ENCODE results near the gene IPPK.

Gene IPPK

GRCh38 chr9:92611621-92612285 is 58.2 kb downstream of the IPPK start:
- Histone ChIP-seq H3K27me3 (ENCODE audit: low read depth, low read length) (no peaks in the 10 kb centered on the region), H3K4me1 (ENCODE audit: control insufficient read depth in 1 of 2, insufficient read depth in 2 of 2, low read length in 2 of 2) (peaks cover 5 to 47% of the 10 kb centered on the region in 2 donors), H3K27ac (ENCODE audit: low read length) (peak overlapping the region; percentile 43), H3K4me3 (ENCODE audit: low read depth in 1 of 2, low read length in 2 of 2) (no peak overlapping the region), H3K9me3 (ENCODE audit: control insufficient read depth in 1 of 2, low read length in 2 of 2) (no peaks in the 10 kb centered on the region), H3K36me3 (ENCODE audit: control insufficient read depth in 1 of 2, insufficient read depth in 2 of 2, low read length in 2 of 2) (peaks cover 22% of the 10 kb centered on the region in 2 donors)

- Histone ChIP-seq H3K36me3 (ENCODE audit: control insufficient read depth in 1 of 2, insufficient read depth in 2 of 2, low read length in 2 of 2) (peaks cover 19 to 22% of the 10 kb centered on the region in 2 donors), H3K27me3 (ENCODE audit: low read depth, low read length) (no peaks in the 10 kb centered on the region), H3K9me3 (ENCODE audit: control insufficient read depth in 1 of 2, low read length in 2 of 2) (no peaks in the 10 kb centered on the region), H3K27ac (ENCODE audit: low read length) (peak overlapping the region; percentile 51), H3K4me1 (ENCODE audit: control insufficient read depth in 1 of 2, insufficient read depth in 2 of 2, low read length in 2 of 2) (peaks cover under 1 to 41% of the 10 kb centered on the region in 2 donors), H3K4me3 (ENCODE audit: low read depth in 1 of 2, low read length in 2 of 2) (no peak overlapping the region)
Observed at GRCh38 chr9:92610470-92611420, 59.2 kb downstream of the IPPK start.

GRCh38 chr9:92608909-92609445 is 61.0 kb downstream of the IPPK start:
- Histone ChIP-seq H3K27me3 (ENCODE audit: low read depth, low read length) (no peaks in the 10 kb centered on the region), H3K36me3 (ENCODE audit: control insufficient read depth in 1 of 2, insufficient read depth in 2 of 2, low read length in 2 of 2) (peaks cover 11 to 19% of the 10 kb centered on the region in 2 donors), H3K4me1 (ENCODE audit: control insufficient read depth in 1 of 2, insufficient read depth in 2 of 2, low read length in 2 of 2) (peaks cover 0 to 30% of the 10 kb centered on the region in 2 donors), H3K4me3 (ENCODE audit: low read depth in 1 of 2, low read length in 2 of 2) (no peak overlapping the region), H3K9me3 (ENCODE audit: control insufficient read depth in 1 of 2, low read length in 2 of 2) (peaks cover 0 to 3% of the 10 kb centered on the region in 2 donors), H3K27ac (ENCODE audit: low read length) (peak overlapping the region; percentile 22)

GRCh38 chr9:92608241-92608908 is 61.6 kb downstream of the IPPK start:
- Histone ChIP-seq H3K4me3 (ENCODE audit: low read depth in 1 of 2, low read length in 2 of 2) (no peak overlapping the region), H3K36me3 (ENCODE audit: control insufficient read depth in 1 of 2, insufficient read depth in 2 of 2, low read length in 2 of 2) (peaks cover 6 to 13% of the 10 kb centered on the region in 2 donors), H3K27ac (ENCODE audit: low read length) (peak overlapping the region; percentile 22), H3K27me3 (ENCODE audit: low read depth, low read length) (no peaks in the 10 kb centered on the region), H3K4me1 (ENCODE audit: control insufficient read depth in 1 of 2, insufficient read depth in 2 of 2, low read length in 2 of 2) (peaks cover 0 to 30% of the 10 kb centered on the region in 2 donors), H3K9me3 (ENCODE audit: control insufficient read depth in 1 of 2, low read length in 2 of 2) (peaks cover 0 to 5% of the 10 kb centered on the region in 2 donors)

GRCh38 chr9:92607773-92608172 is 62.2 kb downstream of the IPPK start:
- Histone ChIP-seq H3K4me1 (ENCODE audit: control insufficient read depth in 1 of 2, insufficient read depth in 2 of 2, low read length in 2 of 2) (peaks cover 0 to 30% of the 10 kb centered on the region in 2 donors), H3K27ac (ENCODE audit: low read length) (no peak overlapping the region)

GRCh38 chr9:92607088-92607487 is 62.8 kb downstream of the IPPK start:
- Histone ChIP-seq H3K4me3 (ENCODE audit: low read depth in 1 of 2, low read length in 2 of 2) (no peak overlapping the region), H3K9me3 (ENCODE audit: control insufficient read depth in 1 of 2, low read length in 2 of 2) (peaks cover 0 to 5% of the 10 kb centered on the region in 2 donors), H3K4me1 (ENCODE audit: control insufficient read depth in 1 of 2, insufficient read depth in 2 of 2, low read length in 2 of 2) (peaks cover 0 to 30% of the 10 kb centered on the region in 2 donors), H3K27ac (ENCODE audit: low read length) (no peak overlapping the region), H3K27me3 (ENCODE audit: low read depth, low read length) (no peaks in the 10 kb centered on the region), H3K36me3 (ENCODE audit: control insufficient read depth in 1 of 2, insufficient read depth in 2 of 2, low read length in 2 of 2) (peaks cover 5 to 11% of the 10 kb centered on the region in 2 donors)

More at GRCh38 chr9:92607773-92608172, 62.2 kb downstream of the IPPK start:
- H3K27me3 ChIP-seq (ENCODE audit: low read depth, low read length): no peaks in the 10 kb centered on the region
- no peak overlapping the region for H3K4me3 ChIP-seq (ENCODE audit: low read depth in 1 of 2, low read length in 2 of 2)
- H3K36me3 ChIP-seq (ENCODE audit: control insufficient read depth in 1 of 2, insufficient read depth in 2 of 2, low read length in 2 of 2): peaks cover 5 to 12% of the 10 kb centered on the region in 2 donors
- peaks cover 0 to 5% of the 10 kb centered on the region in 2 donors for H3K9me3 ChIP-seq (ENCODE audit: control insufficient read depth in 1 of 2, low read length in 2 of 2)

GRCh38 chr9:92605224-92605623 is 64.7 kb downstream of the IPPK start:
- peaks cover 0 to 34% of the 10 kb centered on the region in 2 donors for H3K4me1 ChIP-seq (ENCODE audit: control insufficient read depth in 1 of 2, insufficient read depth in 2 of 2, low read length in 2 of 2)

GRCh38 chr9:92603990-92604389 is 65.9 kb downstream of the IPPK start:
- Histone ChIP-seq H3K9me3 (ENCODE audit: control insufficient read depth in 1 of 2, low read length in 2 of 2) (peaks cover 0 to 5% of the 10 kb centered on the region in 2 donors), H3K27ac (ENCODE audit: low read length) (no peak overlapping the region), H3K36me3 (ENCODE audit: control insufficient read depth in 1 of 2, insufficient read depth in 2 of 2, low read length in 2 of 2) (peaks cover 0 to 3% of the 10 kb centered on the region in 2 donors), H3K4me1 (ENCODE audit: control insufficient read depth in 1 of 2, insufficient read depth in 2 of 2, low read length in 2 of 2) (peaks cover 0 to 35% of the 10 kb centered on the region in 2 donors), H3K4me3 (ENCODE audit: low read depth in 1 of 2, low read length in 2 of 2) (no peak overlapping the region), H3K27me3 (ENCODE audit: low read depth, low read length) (no peaks in the 10 kb centered on the region)

More at GRCh38 chr9:92605224-92605623, 64.7 kb downstream of the IPPK start:
- H3K9me3 ChIP-seq (ENCODE audit: control insufficient read depth in 1 of 2, low read length in 2 of 2): peaks cover 0 to 5% of the 10 kb centered on the region in 2 donors
- no peak overlapping the region for H3K4me3 ChIP-seq (ENCODE audit: low read depth in 1 of 2, low read length in 2 of 2)
- no peaks in the 10 kb centered on the region for H3K27me3 ChIP-seq (ENCODE audit: low read depth, low read length)
- H3K36me3 ChIP-seq (ENCODE audit: control insufficient read depth in 1 of 2, insufficient read depth in 2 of 2, low read length in 2 of 2): peaks cover 0 to 3% of the 10 kb centered on the region in 2 donors
- no peak overlapping the region for H3K27ac ChIP-seq (ENCODE audit: low read length)

GRCh38 chr9:92603100-92603499 is 66.8 kb downstream of the IPPK start:
- Histone ChIP-seq H3K27ac (ENCODE audit: low read length) (no peak overlapping the region), H3K36me3 (ENCODE audit: control insufficient read depth in 1 of 2, insufficient read depth in 2 of 2, low read length in 2 of 2) (peaks cover 0 to 3% of the 10 kb centered on the region in 2 donors)

GRCh38 chr9:92602413-92602812 is 67.5 kb downstream of the IPPK start:
- Histone ChIP-seq H3K4me1 (ENCODE audit: control insufficient read depth in 1 of 2, insufficient read depth in 2 of 2, low read length in 2 of 2) (peaks cover 0 to 19% of the 10 kb centered on the region in 2 donors), H3K36me3 (ENCODE audit: control insufficient read depth in 1 of 2, insufficient read depth in 2 of 2, low read length in 2 of 2) (peaks cover 0 to 3% of the 10 kb centered on the region in 2 donors), H3K27ac (ENCODE audit: low read length) (no peak overlapping the region), H3K9me3 (ENCODE audit: control insufficient read depth in 1 of 2, low read length in 2 of 2) (peaks cover 0 to 5% of the 10 kb centered on the region in 2 donors), H3K4me3 (ENCODE audit: low read depth in 1 of 2, low read length in 2 of 2) (no peak overlapping the region), H3K27me3 (ENCODE audit: low read depth, low read length) (no peaks in the 10 kb centered on the region)

More at GRCh38 chr9:92603100-92603499, 66.8 kb downstream of the IPPK start:
- Histone ChIP-seq H3K4me1 (ENCODE audit: control insufficient read depth in 1 of 2, insufficient read depth in 2 of 2, low read length in 2 of 2) (peaks cover 0 to 26% of the 10 kb centered on the region in 2 donors), H3K4me3 (ENCODE audit: low read depth in 1 of 2, low read length in 2 of 2) (no peak overlapping the region), H3K9me3 (ENCODE audit: control insufficient read depth in 1 of 2, low read length in 2 of 2) (peaks cover 0 to 5% of the 10 kb centered on the region in 2 donors), H3K27me3 (ENCODE audit: low read depth, low read length) (no peaks in the 10 kb centered on the region)

Measured in muscle layer of duodenum (tissue), 2 donors.